Measurements from ENCODE around the gene C1QTNF1. TPM values are rescaled to one million over a fixed set of nuclear protein-coding genes. Genes with fewer than 3 reads are reported as not detected.

Gene C1QTNF1
- total and polyA plus RNA-seq, 2 experiments from 2014 or later: 9.5 to 13.3 TPM

- peaks cover 7% of the 10 kb centered on the region for H3K4me1 ChIP-seq (ENCODE audit: insufficient read depth)
- no peak overlapping the region for H2AFZ ChIP-seq
- no peaks in the 10 kb centered on the region for H3K9me2 ChIP-seq (replicated peaks; ENCODE audit: insufficient read depth)
- no peaks in the 10 kb centered on the region for H3K79me2 ChIP-seq
- H3K27ac ChIP-seq: no peak overlapping the region
- TF ChIP-seq EZH2 (IDR thresholded peaks at IDR 0.05; ENCODE audit: borderline replicate concordance): no peak
- TF ChIP-seq EZH2phosphoT487 (IDR thresholded peaks at IDR 0.05; ENCODE audit: low read depth, severe bottlenecking, unreplicated experiment): no peak
- TF ChIP-seq, protein P1, sequence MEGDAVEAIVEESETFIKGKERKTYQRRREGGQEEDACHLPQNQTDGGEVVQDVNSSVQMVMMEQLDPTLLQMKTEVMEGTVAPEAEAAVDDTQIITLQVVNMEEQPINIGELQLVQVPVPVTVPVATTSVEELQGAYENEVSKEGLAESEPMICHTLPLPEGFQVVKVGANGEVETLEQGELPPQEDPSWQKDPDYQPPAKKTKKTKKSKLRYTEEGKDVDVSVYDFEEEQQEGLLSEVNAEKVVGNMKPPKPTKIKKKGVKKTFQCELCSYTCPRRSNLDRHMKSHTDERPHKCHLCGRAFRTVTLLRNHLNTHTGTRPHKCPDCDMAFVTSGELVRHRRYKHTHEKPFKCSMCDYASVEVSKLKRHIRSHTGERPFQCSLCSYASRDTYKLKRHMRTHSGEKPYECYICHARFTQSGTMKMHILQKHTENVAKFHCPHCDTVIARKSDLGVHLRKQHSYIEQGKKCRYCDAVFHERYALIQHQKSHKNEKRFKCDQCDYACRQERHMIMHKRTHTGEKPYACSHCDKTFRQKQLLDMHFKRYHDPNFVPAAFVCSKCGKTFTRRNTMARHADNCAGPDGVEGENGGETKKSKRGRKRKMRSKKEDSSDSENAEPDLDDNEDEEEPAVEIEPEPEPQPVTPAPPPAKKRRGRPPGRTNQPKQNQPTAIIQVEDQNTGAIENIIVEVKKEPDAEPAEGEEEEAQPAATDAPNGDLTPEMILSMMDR (IDR thresholded peaks at IDR 0.05; ENCODE audit: poor library complexity): no peak
- no peaks in the 10 kb centered on the region for H3K9me3 ChIP-seq (ENCODE audit: low read depth)
- DNase-seq (ENCODE audit: low spot score): no peak
- H3K4me2 ChIP-seq: no peak overlapping the region
- WGBS (ENCODE audit: low lambda C conversion rate, missing lambda C conversion rate): 92% methylated on average over 11 of the region's 11 CpGs
- H3K4me3 ChIP-seq: no peak overlapping the region
- H4K20me1 ChIP-seq (ENCODE audit: insufficient read depth, poor library complexity, severe bottlenecking): no peaks in the 10 kb centered on the region
- no peaks in the 10 kb centered on the region for H3K27me3 ChIP-seq
- H3K36me3 ChIP-seq (replicated peaks; ENCODE audit: insufficient read depth, low read depth): no peaks in the 10 kb centered on the region
Measured at GRCh38 chr17:79044462-79044861, 20.5 kb downstream of the C1QTNF1 start.

GRCh38 chr17:79045001-79045729 lies 21.2 kb downstream of the C1QTNF1 start:
- Histone ChIP-seq H3K9me3 (ENCODE audit: low read depth) (no peaks in the 10 kb centered on the region), H3K79me2 (no peaks in the 10 kb centered on the region), H3K36me3 (replicated peaks; ENCODE audit: insufficient read depth, low read depth) (no peaks in the 10 kb centered on the region), H3K4me1 (ENCODE audit: insufficient read depth) (peaks cover 7% of the 10 kb centered on the region), H3K9me2 (replicated peaks; ENCODE audit: insufficient read depth) (no peaks in the 10 kb centered on the region), H3K27ac (no peak overlapping the region), H4K20me1 (ENCODE audit: insufficient read depth, poor library complexity, severe bottlenecking) (no peaks in the 10 kb centered on the region), H3K4me3 (no peak overlapping the region), H2AFZ (no peak overlapping the region), H3K4me2 (no peak overlapping the region), H3K27me3 (no peaks in the 10 kb centered on the region)
- TF ChIP-seq EZH2 (IDR thresholded peaks at IDR 0.05; ENCODE audit: borderline replicate concordance) (no peak), EZH2phosphoT487 (IDR thresholded peaks at IDR 0.05; ENCODE audit: low read depth, severe bottlenecking, unreplicated experiment) (no peak)
- TF ChIP-seq, protein P1 (IDR thresholded peaks at IDR 0.05; ENCODE audit: poor library complexity): no peak
- 75% methylated on average over 15 of the region's 15 CpGs for WGBS (ENCODE audit: low lambda C conversion rate, missing lambda C conversion rate)
- DNase-seq (ENCODE audit: low spot score): no peak

DNA sequence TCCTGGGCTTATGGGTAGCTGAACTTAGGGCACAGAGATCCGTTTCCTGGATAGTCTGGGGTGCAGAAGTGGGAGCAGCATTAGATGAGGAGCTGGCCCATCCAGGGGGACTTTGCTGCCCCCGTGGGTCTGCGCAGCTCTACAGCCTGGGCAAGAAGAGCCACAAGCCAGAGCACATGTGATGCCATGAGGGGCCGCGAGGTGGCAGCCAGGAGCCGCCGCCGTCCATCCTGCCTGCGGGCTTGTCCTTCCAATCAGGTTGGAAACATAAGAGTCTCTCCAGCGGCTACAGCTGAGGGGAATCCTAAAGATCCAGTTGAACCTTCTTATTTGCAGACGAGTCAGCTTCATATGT lies 21.9 kb downstream of the C1QTNF1 start:
- Histone ChIP-seq H2AFZ (no peak overlapping the region), H3K36me3 (replicated peaks; ENCODE audit: insufficient read depth, low read depth) (no peaks in the 10 kb centered on the region), H3K27me3 (no peaks in the 10 kb centered on the region), H3K4me2 (no peak overlapping the region), H3K9me2 (replicated peaks; ENCODE audit: insufficient read depth) (no peaks in the 10 kb centered on the region), H4K20me1 (ENCODE audit: insufficient read depth, poor library complexity, severe bottlenecking) (no peaks in the 10 kb centered on the region), H3K4me3 (no peak overlapping the region), H3K4me1 (ENCODE audit: insufficient read depth) (peaks cover 7% of the 10 kb centered on the region), H3K9me3 (ENCODE audit: low read depth) (no peaks in the 10 kb centered on the region), H3K27ac (no peak overlapping the region), H3K79me2 (no peaks in the 10 kb centered on the region)
- DNase-seq (ENCODE audit: low spot score): peak; percentile 87
- 5% methylated on average over 11 of the region's 11 CpGs for WGBS (ENCODE audit: low lambda C conversion rate, missing lambda C conversion rate)
- TF ChIP-seq EZH2 (IDR thresholded peaks at IDR 0.05; ENCODE audit: borderline replicate concordance): no peak
- TF ChIP-seq, protein P1 (IDR thresholded peaks at IDR 0.05; ENCODE audit: poor library complexity): peak; percentile 86

Data from hepatocyte (in vitro differentiated cells).